ENCODE results near the gene CRYAB. TPM values are rescaled to one million over a fixed set of nuclear protein-coding genes. Genes with fewer than 3 reads are reported as not detected.
A peak's percentile ranks its signal among the peaks of the same experiment; 100 is the strongest.
"Not testable (repeated sequence)": the region's sequence is repeated elsewhere in the genome, so short reads cannot be mapped to it uniquely, and the experiment has no call there.

Gene CRYAB
- total RNA-seq, 1 donor from 2014 or later = 6,704 TPM

GRCh38 chr11:111933872-111934271 is 22.3 kb upstream of the CRYAB start:
- DNase-seq = no peak
- peak overlapping the region; percentile 3 for H3K27ac ChIP-seq (replicated peaks)

DNA sequence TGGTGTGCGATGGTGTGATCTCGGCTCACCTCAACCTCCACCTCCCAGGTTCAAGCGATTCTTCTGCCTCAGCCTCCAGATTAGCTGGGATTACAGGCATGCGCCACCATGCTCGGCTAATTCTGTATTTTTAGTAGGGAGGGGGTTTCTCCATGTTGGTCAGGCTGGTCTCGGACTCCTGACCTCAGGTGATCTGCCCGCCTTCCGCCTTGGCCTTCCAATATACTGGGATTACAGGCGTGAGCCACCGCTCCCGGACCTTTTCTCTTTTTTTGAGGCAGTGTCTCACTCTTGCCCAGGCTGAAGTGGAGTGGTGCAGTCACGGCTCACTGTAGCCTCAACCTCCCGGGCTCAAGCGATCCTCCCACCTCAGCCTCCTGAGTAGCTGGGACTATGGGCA is 21.6 kb upstream of the CRYAB start:
- not testable (repeated sequence) for H3K27me3 ChIP-seq (ENCODE audit: low read depth); H3K9me3 ChIP-seq (replicated peaks); H3K27ac ChIP-seq (replicated peaks); H3K36me3 ChIP-seq; DNase-seq; H3K4me3 ChIP-seq
- peaks cover 38% of the 10 kb centered on the region for H3K4me1 ChIP-seq
- intact Hi-C loops (cut with micrococcal nuclease) = loop anchor here (5.0 kb wide), 1 partner anchor 44 kb away; no protein-coding TSS in a partner anchor

More at GRCh38 chr11:111933872-111934271, 22.3 kb upstream of the CRYAB start:
- Histone ChIP-seq H3K36me3 (no peaks in the 10 kb centered on the region), H3K4me3 (no peak overlapping the region), H3K4me1 (peaks cover 44% of the 10 kb centered on the region), H3K9me3 (replicated peaks) (no peaks in the 10 kb centered on the region), H3K27me3 (ENCODE audit: low read depth) (no peaks in the 10 kb centered on the region)
- TF ChIP-seq, protein P1, sequence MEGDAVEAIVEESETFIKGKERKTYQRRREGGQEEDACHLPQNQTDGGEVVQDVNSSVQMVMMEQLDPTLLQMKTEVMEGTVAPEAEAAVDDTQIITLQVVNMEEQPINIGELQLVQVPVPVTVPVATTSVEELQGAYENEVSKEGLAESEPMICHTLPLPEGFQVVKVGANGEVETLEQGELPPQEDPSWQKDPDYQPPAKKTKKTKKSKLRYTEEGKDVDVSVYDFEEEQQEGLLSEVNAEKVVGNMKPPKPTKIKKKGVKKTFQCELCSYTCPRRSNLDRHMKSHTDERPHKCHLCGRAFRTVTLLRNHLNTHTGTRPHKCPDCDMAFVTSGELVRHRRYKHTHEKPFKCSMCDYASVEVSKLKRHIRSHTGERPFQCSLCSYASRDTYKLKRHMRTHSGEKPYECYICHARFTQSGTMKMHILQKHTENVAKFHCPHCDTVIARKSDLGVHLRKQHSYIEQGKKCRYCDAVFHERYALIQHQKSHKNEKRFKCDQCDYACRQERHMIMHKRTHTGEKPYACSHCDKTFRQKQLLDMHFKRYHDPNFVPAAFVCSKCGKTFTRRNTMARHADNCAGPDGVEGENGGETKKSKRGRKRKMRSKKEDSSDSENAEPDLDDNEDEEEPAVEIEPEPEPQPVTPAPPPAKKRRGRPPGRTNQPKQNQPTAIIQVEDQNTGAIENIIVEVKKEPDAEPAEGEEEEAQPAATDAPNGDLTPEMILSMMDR (IDR thresholded peaks at IDR 0.05; ENCODE audit: borderline replicate concordance) = no peak
- intact Hi-C loops (cut with micrococcal nuclease) = loop anchor here (5.0 kb wide), 1 partner anchor 43 kb away; no protein-coding TSS in a partner anchor

DNA sequence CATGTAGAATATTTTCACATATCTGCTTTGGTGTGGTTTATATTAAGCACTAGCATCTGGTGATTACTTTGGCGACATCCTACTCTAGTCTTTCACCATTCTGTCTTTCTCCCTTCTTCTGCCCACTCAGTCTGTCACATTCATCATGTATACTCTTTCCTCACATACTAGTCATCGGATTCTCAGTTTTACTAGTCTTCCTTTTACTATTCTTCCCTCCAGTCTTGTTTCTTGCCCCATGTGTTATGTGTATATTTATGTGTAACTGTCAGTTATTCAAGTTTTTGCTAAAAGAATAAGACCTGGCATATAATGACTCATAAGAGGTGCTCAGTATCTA is 21.0 kb upstream of the CRYAB start:
- intact Hi-C loops (cut with micrococcal nuclease) = loop anchor here (5.0 kb wide), 1 partner anchor 45 kb away; no protein-coding TSS in a partner anchor

GRCh38 chr11:111930472-111930871 is 18.9 kb upstream of the CRYAB start:
- no peaks in the 10 kb centered on the region for H3K36me3 ChIP-seq
- no peaks in the 10 kb centered on the region for H3K27me3 ChIP-seq (ENCODE audit: low read depth)
- no peak overlapping the region for H3K27ac ChIP-seq (replicated peaks)
- DNase-seq = no peak
- TF ChIP-seq, protein P1 (IDR thresholded peaks at IDR 0.05; ENCODE audit: borderline replicate concordance) = no peak
- no peak overlapping the region for H3K4me3 ChIP-seq
- intact Hi-C loops (cut with micrococcal nuclease) = loop anchor here (5.0 kb wide), 1 partner anchor 47 kb away; no protein-coding TSS in a partner anchor
- no peaks in the 10 kb centered on the region for H3K9me3 ChIP-seq (replicated peaks)
- peaks cover 29% of the 10 kb centered on the region for H3K4me1 ChIP-seq

More for the DNA sequence above, 21.0 kb upstream of the CRYAB start:
- no peak overlapping the region for H3K4me3 ChIP-seq
- H3K4me1 ChIP-seq = peaks cover 33% of the 10 kb centered on the region
- H3K36me3 ChIP-seq = no peaks in the 10 kb centered on the region
- no peaks in the 10 kb centered on the region for H3K27me3 ChIP-seq (ENCODE audit: low read depth)
- H3K9me3 ChIP-seq (replicated peaks) = no peaks in the 10 kb centered on the region
- no peak for DNase-seq
- TF ChIP-seq, protein P1 (IDR thresholded peaks at IDR 0.05; ENCODE audit: borderline replicate concordance) = no peak
- no peak overlapping the region for H3K27ac ChIP-seq (replicated peaks)

- Histone ChIP-seq H3K9me3 (replicated peaks) (no peaks in the 10 kb centered on the region), H3K36me3 (no peaks in the 10 kb centered on the region), H3K27ac (replicated peaks) (peak overlapping the region; percentile 95), H3K27me3 (ENCODE audit: low read depth) (no peaks in the 10 kb centered on the region), H3K4me3 (peak overlapping the region; percentile 64), H3K4me1 (peaks cover 58% of the 10 kb centered on the region)
- TF ChIP-seq, protein P1 (IDR thresholded peaks at IDR 0.05; ENCODE audit: borderline replicate concordance) = peak; percentile 9
- peak; percentile 97 for DNase-seq
- intact Hi-C loops (cut with micrococcal nuclease) = no loop called here
Observed at GRCh38 chr11:111926505-111927391, 15.2 kb upstream of the CRYAB start.

GRCh38 chr11:111925953-111926352 is 14.4 kb upstream of the CRYAB start:
- Histone ChIP-seq H3K9me3 (replicated peaks) (no peaks in the 10 kb centered on the region), H3K4me3 (peak overlapping the region; percentile 64), H3K36me3 (no peaks in the 10 kb centered on the region), H3K27ac (replicated peaks) (peak overlapping the region; percentile 95), H3K27me3 (ENCODE audit: low read depth) (no peaks in the 10 kb centered on the region), H3K4me1 (peaks cover 62% of the 10 kb centered on the region)
- intact Hi-C loops (cut with micrococcal nuclease) = no loop called here
- TF ChIP-seq, protein P1 (IDR thresholded peaks at IDR 0.05; ENCODE audit: borderline replicate concordance) = no peak
- DNase-seq = no peak
